ENCODE measurements around the gene RAD9A. TPM values are rescaled to one million over a fixed set of nuclear protein-coding genes. Genes with fewer than 3 reads are reported as not detected.

The RAD9A gene
- total and polyA plus RNA-seq, 9 of the 15 experiments (the other 6 are each of a cell fraction or from before 2014, with no cell fraction given): 1.4 to 41.2 (median 16.1) TPM

- TF ChIP-seq NFIC (IDR thresholded peaks at IDR 0.05): peak; percentile 33; the same call in 1 of the 2 replicates
- TF ChIP-seq SIX5 (IDR thresholded peaks at IDR 0.05; ENCODE audit: borderline replicate concordance in 1 of 2, insufficient read depth in 1 of 2, low read depth in 1 of 2, low read length in 2 of 2): no peak
- no peak for TF ChIP-seq ELK3 (CRISPR knock-in tag; IDR thresholded peaks at IDR 0.05)
- no peak for TF ChIP-seq MYBL2 (IDR thresholded peaks at IDR 0.05; ENCODE audit: low read depth)
- TF ChIP-seq MYBL2 (CRISPR knock-in tag; IDR thresholded peaks at IDR 0.05; ENCODE audit: borderline replicate concordance): no peak
- TF ChIP-seq ZNF280B (CRISPR knock-in tag; IDR thresholded peaks at IDR 0.05): no peak
Observed at GRCh38 chr11:67404515-67405195, 12.9 kb downstream of the RAD9A start (continued).

- H3K9me3 ChIP-seq (replicated peaks; ENCODE audit: control insufficient read depth, insufficient read depth, low read depth, low read length): no peaks in the 10 kb centered on the region
- ChIA-PET CTCF (ENCODE audit: low intra/inter-chr PET ratio) (no interaction called here), POLR2A (interaction anchor here (0.6 to 1.2 kb wide), 3 partner anchors 10 to 96 kb away, joined by 3 to 4 read pairs (median 3); no protein-coding TSS in a partner anchor)
- peaks cover 6% of the 10 kb centered on the region for H3K36me3 ChIP-seq (ENCODE audit: control insufficient read depth, insufficient read depth, low read length)
- ATAC-seq (no peak), FAIRE-seq (no peak), DNase-seq (ENCODE audit: extremely low read depth in 1 of 4, low spot score in 3 of 4) (no peak)
- H2AFZ ChIP-seq (ENCODE audit: low read depth, low read length): no peak overlapping the region
- no peak overlapping the region for H3K4me3 ChIP-seq
- WGBS (ENCODE audit: insufficient coverage, low coverage, missing lambda C conversion rate): 96% methylated on average over 6 of the region's 6 CpGs
- peaks cover 14% of the 10 kb centered on the region for H3K79me2 ChIP-seq (ENCODE audit: control insufficient read depth, insufficient read depth, low read length)
- no peak overlapping the region for H3K4me2 ChIP-seq (ENCODE audit: insufficient read depth, low read length)
- no TSS peak for BruUV-seq (replicated peaks)
- peak overlapping the region in 1 of 2 experiments; percentile 75; a peak in 1 of 4 replicates for H3K9ac ChIP-seq (ENCODE audit: insufficient read depth in 1 of 2, low read depth in 2 of 2, low read length in 2 of 2)
- intact Hi-C loops (cut with micrococcal nuclease) (no loop called here), in situ Hi-C loops (cut with MboI) (no loop called here)
- no peaks in the 10 kb centered on the region for H3K9me1 ChIP-seq (ENCODE audit: control insufficient read depth, insufficient read depth, low read length)
- H4K20me1 ChIP-seq (replicated peaks; ENCODE audit: control insufficient read depth, insufficient read depth, low read length): no peaks in the 10 kb centered on the region
- no peaks in the 10 kb centered on the region for H3K27me3 ChIP-seq (ENCODE audit: control insufficient read depth in 2 of 2, insufficient read depth in 2 of 2, low read length in 2 of 2)
- H3K27ac ChIP-seq (ENCODE audit: extremely low read depth, low read depth, low read length): no peak overlapping the region
- H3K4me1 ChIP-seq (replicated peaks in 1 of 2; ENCODE audit: control insufficient read depth in 2 of 2, insufficient read depth in 2 of 2, low read length in 2 of 2): peaks cover 17 to 81% of the 10 kb centered on the region in 2 experiments
- TF ChIP-seq TGIF2 (CRISPR knock-in tag; IDR thresholded peaks at IDR 0.05): no peak
- no peak for TF ChIP-seq TBL1XR1 (IDR thresholded peaks at IDR 0.05; ENCODE audit: low read length in 2 of 2)
- peak; percentile 21; the same call in 1 of the 2 replicates for TF ChIP-seq POLR2G (IDR thresholded peaks at IDR 0.05; ENCODE audit: low read depth, low read length)
- TF ChIP-seq YBX1 (IDR thresholded peaks at IDR 0.05): no peak
Observed at GRCh38 chr11:67405196-67405567, 13.4 kb downstream of the RAD9A start.
